GM12873 (cell line): Measurements from ENCODE around the gene MRPL27.

ENCODE experiments used
- TF ChIP-seq, protein P1 (sequence below): IDR thresholded peaks from 2 replicates; pipeline ENCODE4 v1.5.1; 2012; ENCODE audit warnings: low read depth, mild to moderate bottlenecking, moderate library complexity, low read length, control low read depth; ENCODE audit not compliant: insufficient read depth; ENCODE audit errors: missing control alignments

The MRPL27 gene

DNA sequence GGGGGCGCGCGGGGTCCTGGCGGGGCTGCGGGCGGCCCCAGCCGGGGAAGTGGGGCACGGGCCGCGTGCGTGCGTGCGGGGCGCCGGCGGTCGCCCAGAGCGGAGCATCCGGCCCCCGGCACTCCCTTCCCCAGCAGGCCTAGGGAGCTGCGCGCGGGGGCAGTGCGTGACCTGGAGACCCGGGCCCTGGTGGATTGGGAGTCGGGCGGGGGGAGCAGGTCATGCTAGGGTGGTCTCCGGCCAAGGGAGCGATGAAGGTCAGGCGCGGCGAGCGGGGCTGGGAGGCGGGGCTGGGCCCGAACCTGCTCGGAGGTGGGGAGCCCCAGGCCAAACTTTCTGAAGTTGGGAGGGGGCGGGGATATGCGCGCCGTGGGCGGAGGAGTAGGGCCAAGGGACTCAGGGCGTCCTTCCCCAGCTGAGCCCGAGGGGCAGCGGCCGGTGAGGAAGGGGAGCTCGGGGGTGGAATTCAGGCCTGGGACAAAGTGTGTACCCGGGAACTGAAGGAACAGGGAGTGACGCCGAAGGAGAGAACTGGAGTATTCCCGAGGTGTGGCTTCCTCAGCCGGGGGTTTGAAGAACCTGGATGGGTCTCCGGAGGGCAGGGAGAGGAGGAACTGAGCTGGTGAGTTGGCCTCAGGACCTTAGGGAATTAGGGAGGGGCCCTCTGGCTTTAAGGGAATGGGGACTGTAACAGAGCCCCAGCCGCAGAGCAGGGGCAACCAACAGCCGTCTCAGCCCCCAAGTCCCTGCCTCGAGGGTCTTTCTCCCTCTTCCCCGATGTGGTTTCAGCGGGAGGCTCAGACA lies 26.5 kb downstream of the MRPL27 start:
- TF ChIP-seq, protein P1, sequence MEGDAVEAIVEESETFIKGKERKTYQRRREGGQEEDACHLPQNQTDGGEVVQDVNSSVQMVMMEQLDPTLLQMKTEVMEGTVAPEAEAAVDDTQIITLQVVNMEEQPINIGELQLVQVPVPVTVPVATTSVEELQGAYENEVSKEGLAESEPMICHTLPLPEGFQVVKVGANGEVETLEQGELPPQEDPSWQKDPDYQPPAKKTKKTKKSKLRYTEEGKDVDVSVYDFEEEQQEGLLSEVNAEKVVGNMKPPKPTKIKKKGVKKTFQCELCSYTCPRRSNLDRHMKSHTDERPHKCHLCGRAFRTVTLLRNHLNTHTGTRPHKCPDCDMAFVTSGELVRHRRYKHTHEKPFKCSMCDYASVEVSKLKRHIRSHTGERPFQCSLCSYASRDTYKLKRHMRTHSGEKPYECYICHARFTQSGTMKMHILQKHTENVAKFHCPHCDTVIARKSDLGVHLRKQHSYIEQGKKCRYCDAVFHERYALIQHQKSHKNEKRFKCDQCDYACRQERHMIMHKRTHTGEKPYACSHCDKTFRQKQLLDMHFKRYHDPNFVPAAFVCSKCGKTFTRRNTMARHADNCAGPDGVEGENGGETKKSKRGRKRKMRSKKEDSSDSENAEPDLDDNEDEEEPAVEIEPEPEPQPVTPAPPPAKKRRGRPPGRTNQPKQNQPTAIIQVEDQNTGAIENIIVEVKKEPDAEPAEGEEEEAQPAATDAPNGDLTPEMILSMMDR, result no peak

DNA sequence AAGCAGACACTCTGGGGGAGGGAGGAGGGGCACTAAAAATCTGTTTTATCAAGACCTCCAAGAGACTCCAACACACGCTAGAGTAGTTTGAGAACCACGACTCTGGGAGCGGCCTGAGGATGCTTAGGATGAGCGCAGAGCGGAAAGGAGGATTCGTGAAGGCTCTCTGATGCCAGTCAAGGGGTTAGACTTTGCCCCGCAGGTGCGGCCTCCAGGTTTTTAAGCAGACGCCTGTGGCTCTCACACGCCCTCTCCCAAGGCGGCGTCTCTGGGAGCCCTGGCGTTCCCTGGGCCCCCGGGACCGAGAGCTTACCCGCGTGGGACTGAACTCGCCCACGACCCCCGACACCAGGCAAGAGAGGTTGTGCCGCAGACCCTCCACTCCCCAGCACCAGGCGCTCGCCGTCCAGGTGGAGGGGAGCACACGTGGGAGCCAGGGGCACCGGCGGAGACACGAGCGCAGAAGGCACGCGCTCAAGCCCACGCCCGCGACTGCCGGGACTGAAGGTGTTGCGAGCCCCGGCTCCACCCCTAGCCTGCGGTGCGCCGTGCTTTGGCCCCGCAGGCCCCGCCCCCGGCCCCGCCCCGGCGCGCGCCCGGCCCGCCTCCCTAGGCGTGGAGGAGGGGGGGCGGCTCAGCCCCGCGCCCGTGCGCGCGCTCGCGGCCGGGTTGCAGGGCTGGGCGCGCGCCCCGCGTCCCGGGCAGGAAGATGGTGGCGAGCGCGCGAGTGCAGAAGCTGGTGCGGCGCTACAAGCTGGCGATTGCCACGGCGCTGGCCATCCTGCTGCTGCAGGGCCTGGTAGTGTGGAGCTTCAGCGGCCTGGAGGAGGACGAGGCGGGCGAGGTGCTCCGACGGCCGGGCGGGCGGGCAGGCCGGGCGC lies 27.3 kb downstream of the MRPL27 start, which contains the start of gene XYLT2:
XYLT2 (plus strand) TSS at position 695 of the 881 bp plus-strand sequence; CDS start at position 710, 15 bp downstream.
- TF ChIP-seq, protein P1, result no peak

DNA sequence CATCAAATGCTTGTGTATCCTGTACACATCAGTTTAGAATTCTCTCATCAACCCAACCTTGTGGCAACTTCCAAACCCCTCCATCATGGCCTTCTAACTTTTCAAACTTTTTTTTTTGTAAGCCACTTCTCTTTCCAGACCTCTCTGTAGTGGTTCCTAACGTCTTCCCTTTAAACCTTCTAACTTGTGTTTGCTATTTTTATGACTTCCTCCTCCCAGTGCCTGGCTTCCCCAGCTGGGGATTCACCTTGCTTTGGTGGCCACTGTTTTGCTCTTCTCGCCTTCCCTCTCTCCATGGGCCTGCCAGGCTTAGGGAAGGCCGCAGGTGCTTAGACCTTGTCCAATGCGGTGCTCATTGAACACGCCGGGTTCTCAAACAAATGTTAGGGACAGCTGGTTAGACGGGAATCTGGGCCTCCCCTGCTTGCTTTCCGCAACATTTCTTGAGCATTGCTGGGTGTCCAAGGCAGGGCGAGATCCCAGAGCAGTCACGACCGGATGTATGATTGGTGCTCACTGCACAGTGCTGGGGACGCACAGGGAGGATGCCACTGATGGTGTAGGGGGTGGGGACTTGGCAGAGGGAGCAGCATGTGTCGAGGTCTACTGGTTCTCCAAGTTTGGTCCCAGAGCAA lies 28.1 kb downstream of the MRPL27 start:
- TF ChIP-seq, protein P1, result no peak

DNA sequence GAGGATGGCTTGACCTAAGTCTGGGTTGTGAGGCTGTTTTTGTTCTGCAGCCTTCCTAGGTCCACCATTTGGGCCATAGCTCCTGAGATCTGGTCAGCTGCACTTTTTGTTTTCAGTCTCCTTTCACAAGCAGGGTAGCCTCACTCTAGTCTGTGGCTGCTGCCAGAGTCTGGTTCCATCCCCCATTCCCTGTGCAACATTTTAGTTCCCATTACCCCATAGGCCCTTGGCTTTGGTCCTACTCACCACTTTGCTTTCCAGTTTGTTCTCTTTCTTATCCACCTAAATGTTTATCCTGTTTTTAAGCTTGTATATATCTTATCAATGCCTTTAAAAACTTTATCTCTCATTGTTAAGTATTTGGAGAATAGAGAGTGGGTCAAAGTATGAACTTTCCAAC lies 33.6 kb downstream of the MRPL27 start:
- TF ChIP-seq, protein P1, result no peak

DNA sequence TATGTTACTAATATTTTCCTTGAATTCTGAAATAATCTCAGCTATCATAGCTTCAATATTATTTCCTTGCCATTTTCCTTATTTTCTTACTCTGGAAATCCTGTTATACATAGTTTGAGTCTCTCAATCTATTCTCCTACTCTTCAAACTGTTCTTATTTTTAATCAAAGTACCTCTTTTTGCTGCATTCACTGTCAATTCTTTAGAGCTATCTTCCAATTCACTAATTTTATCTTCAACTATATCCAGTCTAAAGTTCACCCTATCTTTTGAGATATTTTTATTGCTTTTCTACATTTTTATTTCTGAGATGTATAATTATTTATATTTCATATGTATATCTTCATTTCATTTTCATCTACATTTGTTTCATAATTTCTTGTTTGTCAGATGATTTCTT lies 34.3 kb downstream of the MRPL27 start:
- TF ChIP-seq, protein P1, result no peak

DNA sequence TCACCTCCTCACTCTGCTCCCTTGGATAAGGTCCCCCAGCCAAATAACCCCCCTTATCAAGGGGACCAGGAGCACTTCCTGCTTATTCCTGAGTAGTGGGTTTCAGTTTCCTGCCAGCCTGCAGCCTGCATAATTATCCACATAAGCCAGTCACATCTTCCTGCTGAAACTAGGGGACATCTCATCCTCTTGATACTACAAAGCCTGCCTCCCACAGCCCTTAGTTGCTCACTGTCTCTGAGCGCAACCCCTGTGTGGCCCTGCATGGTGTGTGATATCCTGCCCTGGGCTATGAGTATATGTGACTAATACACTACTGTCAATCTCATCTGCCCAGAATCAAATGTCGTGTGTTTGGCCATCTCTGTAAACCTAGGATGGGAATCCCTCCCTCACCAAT lies 35.0 kb downstream of the MRPL27 start:
- TF ChIP-seq, protein P1, result no peak

DNA sequence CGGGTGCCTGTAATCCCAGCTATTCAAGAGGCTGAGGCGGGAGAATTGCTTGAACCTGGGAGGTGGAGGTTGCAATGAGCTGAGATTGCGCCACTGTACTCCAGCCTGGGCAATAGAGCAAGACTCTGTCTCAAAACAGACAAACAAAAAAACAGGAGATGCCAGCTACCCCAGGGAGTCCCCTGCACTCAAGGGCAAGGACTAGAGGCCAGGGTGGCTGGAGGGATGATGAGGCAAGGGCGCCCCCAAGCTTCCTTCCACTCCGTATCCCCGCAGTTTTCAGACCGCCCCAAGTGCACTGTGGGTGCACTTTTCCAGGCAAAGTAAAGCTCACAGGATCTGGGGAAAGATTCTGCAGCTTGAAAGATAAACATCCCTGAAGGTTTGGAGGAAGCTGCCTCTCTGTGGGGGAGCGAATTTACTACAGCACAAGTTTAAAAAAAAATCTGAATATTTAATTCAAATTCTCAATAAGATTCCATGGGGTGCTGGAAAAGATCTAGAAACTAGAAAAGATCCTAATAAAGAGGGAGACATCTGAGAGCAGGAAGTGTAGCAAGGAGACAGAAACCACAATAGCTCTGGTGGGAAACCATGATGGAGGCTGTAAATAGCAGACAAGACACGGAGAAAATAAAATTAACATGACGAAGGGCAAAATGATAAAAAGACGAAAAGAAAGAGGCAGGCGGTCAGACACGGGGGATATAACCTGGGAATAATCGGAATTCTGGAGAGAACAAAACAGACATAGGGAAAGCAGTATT lies 39.5 kb downstream of the MRPL27 start:
- TF ChIP-seq, protein P1, result peak; percentile 5
